GM19395 (cell line): ENCODE results near the gene OR5A1.

Experiments used
- ATAC-seq: cut with Tn5 transposase; IDR thresholded peaks from one replicate; pipeline ENCODE4 v1.9.1; 2021; ENCODE audit warnings: mild to moderate bottlenecking, moderate library complexity; ENCODE audit not compliant: unreplicated experiment

OR5A1 gene

GRCh38 chr11:59475176-59475575 is 38.9 kb downstream of the OR5A1 start:
- ATAC-seq: no peak

DNA sequence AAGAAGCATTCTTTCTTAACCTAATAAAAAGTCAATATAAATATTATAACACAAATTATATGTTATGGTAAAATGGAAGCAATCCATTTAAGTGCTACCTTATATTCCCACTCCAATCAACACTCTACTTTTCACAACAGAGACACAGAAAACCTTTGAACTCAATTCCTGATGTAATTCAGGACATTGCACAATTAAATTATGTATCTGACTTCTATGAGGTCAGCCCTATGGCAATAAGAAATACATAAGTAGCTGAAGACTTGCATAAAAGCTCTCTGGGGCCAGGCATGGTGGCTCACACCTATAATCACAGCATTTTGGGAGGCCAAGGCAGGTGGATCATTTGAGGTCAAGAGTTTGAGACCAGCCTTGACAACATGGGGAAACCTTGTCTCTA is 43.6 kb downstream of the OR5A1 start:
- ATAC-seq: no peak

- ATAC-seq: no peak
Measured at GRCh38 chr11:59480359-59480758, 44.1 kb downstream of the OR5A1 start.
